Cerebellar cortex (tissue), 1 donor: ENCODE measurements around the gene AFM.

Experiments used
- DNase-seq: peaks from one replicate; pipeline ENCODE4 v3.0.0-alpha.2; 2015; ENCODE audit warnings: low spot score

The AFM gene

DNA sequence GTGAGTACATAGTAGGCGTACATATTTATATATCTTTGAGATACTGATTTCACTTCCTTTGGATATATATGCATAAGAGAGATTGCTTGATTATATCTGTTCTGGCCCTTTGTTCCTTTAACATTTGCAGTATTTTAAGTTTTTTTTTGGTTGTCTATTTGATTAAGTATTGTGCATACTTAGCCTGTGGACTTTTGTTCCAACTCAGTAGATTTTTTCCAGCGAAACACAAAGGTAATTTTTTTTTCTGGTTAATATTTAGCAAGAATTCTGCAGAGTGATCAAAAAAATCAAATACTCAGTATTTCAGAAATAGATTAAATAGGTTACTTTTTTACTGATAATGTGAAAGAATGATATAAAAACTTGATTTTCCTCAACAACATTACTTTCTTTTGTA lies at the start of gene AFM:
AFM (plus strand) TSS at position 388 of the 400 bp plus-strand sequence. CDS start 31 bp downstream, outside the sequence.
- DNase-seq, result no peak

- no peak for DNase-seq
These were observed 49.8 kb upstream of the AFM start for GRCh38 chr4:73431813-73432168.

- no peak for DNase-seq
These were observed 49.2 kb upstream of the AFM start for GRCh38 chr4:73432169-73433000.

- DNase-seq, result no peak
These were observed 48.4 kb upstream of the AFM start for GRCh38 chr4:73433140-73433539.

GRCh38 chr4:73434311-73434710 lies 47.2 kb upstream of the AFM start:
- DNase-seq, result peak; percentile 5

DNA sequence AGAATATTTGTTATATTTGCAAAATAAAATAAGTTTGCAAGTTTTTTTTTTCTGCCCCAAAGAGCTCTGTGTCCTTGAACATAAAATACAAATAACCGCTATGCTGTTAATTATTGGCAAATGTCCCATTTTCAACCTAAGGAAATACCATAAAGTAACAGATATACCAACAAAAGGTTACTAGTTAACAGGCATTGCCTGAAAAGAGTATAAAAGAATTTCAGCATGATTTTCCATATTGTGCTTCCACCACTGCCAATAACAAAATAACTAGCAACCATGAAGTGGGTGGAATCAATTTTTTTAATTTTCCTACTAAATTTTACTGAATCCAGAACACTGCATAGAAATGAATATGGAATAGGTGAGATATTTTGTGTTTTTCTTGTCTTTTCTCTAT lies 45.6 kb upstream of the AFM start, which contains the start of gene AFP:
AFP (plus strand) TSS at position 238 of the 400 bp plus-strand sequence; CDS start at position 280, 42 bp downstream.
- no peak for DNase-seq

GRCh38 chr4:73436674-73437557 lies 44.6 kb upstream of the AFM start:
- DNase-seq, result no peak

- DNase-seq, result no peak
These were observed 44.0 kb upstream of the AFM start for GRCh38 chr4:73437558-73437956.

DNA sequence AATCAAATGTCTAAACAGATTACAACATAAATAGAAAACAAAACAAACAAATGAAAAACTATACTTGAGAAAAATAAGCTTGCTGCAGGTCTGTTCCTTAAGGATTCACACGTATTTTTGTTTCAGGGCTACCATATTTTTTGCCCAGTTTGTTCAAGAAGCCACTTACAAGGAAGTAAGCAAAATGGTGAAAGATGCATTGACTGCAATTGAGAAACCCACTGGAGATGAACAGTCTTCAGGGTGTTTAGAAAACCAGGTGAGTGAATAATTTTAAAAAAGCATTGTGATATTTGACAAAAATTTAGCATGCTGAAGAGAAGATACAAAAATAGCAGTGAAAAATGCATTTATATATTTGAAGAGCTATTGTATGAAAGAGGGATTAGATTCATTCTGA lies 43.5 kb upstream of the AFM start:
- no peak for DNase-seq

- no peak for DNase-seq
These were observed 42.8 kb upstream of the AFM start for GRCh38 chr4:73438582-73439215.

DNA sequence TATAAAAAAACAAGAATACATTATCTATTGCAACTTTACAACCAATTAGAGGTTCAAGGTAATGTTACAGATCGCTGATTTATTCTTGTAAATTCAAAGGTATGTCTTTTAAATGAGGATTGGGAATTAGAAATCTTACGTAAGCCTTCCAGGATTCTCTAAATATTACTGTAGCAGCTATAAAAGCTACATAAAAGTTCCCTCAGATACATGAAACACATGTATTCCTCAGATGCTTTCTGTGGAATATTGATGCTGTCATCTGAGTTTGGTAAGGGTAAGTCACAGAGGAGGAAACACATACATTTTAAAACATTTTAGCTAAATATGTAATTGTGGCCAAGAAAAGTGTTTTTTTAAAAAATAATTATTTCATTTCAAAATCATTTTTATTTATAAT lies 42.1 kb upstream of the AFM start:
- DNase-seq, result no peak

- DNase-seq, result no peak
These were observed 41.6 kb upstream of the AFM start for GRCh38 chr4:73439991-73440390.

DNA sequence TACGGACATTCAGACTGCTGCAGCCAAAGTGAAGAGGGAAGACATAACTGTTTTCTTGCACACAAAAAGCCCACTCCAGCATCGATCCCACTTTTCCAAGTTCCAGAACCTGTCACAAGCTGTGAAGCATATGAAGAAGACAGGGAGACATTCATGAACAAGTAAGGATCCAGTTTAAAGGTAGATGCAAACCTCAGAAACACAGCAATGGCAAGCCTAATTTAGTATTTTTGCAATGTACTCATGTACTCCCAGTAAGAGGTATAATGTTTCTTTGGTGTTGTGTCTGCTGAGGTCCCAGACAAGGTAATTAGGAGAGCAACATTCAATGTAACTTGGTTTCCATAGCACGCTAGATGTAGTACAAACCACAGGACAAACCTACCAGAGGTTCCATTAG lies 40.9 kb upstream of the AFM start:
- DNase-seq, result no peak

DNA sequence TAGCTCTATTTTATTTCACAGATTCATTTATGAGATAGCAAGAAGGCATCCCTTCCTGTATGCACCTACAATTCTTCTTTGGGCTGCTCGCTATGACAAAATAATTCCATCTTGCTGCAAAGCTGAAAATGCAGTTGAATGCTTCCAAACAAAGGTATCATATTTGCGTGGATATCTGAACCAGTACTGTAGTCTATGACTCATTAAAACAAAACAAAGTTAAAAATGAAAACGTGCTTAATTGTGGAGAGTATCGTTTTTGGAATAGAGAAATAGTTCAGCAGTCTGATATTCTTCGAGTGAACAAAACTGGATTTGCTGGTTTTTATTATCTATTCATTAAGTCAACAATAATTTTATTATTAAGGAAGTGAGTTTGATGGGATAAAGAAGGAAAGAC lies 39.3 kb upstream of the AFM start:
- DNase-seq, result no peak

DNA sequence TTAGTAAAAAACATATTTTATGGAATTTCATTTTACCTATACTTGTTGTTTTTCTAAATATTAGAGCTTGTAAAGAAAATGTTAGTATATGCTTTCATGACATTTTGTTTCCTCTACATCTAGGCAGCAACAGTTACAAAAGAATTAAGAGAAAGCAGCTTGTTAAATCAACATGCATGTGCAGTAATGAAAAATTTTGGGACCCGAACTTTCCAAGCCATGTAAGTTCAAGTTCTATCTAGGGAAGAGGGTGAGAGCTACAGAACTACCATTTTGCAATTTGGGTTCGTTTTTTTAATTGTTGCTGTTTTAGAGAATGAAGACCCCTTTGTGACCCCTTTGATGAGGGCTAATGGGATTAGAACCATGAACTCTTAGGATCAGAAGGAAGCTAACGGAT lies 38.3 kb upstream of the AFM start:
- no peak for DNase-seq

DNA sequence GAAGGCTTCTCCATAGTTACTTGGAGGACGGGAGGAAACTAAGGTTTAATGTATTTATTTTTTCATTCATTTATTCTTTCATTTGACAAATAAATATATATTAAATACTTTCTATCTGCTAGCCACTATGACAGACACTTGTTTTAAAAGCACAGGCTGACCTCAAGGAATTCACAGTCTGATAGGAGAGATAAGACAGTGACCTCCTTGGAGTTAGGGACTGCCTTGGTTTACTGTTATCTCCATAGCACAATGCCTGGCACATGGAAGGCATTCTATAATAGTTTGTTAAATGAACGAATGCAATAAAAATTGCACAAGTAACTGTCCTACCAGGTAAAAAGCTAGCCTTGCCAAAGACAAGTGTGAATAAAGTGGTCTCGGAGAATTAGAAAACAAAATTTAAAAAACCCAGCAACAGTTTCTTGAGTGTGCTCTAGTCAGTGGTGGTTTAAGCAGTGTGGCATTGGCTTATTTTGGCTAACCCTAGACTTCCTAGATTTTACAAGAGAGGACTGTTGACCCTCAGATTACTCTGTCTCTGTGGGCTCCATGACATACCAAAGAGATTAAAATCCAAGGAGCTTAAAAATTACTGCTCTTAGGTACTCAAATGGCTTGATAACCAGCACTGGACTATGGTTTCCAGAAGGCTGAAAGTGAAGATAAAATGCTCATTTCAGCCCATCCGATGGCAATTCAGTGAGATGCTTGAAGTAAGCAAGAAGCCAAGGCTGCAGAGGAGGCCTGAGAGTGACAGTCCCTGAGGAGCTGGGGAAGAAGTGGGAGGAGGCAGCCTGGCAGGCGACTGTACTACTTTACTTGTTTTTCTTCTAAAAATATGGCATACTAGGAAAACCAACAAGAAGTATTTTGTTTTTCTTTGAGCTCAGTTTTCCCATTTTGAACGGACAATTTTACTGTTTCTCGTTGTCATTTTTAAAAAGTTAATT lies 35.9 kb upstream of the AFM start:
- no peak for DNase-seq

GRCh38 chr4:73446336-73446938 lies 35.1 kb upstream of the AFM start:
- DNase-seq, result peak; percentile 22

GRCh38 chr4:73447671-73448070 lies 33.9 kb upstream of the AFM start:
- no peak for DNase-seq

DNA sequence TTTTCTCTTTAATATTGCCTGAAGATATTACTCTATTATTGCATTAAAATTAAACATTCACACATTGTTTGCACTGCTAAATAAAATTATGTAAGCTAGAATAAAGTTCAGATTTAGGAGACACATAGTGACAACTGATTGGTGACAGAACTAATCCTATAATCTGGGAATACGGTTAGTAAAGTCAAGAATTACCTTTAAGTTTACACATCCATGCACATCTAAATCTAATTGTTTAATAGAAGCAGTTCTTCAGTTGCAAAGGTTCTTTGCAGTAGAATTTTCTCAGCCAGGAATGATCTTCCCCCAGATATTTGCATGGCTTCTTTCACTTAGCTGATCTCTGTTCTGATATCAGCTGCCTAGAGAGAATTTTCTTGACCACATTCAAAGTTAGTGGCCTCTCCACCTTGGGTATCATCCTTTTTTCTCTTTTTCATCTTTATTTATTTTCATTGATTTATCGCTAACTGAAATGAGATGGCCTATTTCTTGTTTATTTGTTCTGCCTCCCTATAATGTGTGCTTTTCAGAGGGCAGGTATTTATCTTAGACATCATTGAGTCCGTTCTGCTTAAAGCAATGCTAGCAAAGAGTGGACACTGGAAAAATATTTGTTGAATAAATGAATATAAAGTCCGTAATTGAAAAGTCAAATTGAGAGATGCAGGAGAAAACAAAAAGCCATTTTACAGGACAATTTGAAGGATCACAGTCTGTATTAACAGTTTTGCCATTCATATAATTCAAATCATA lies 32.9 kb upstream of the AFM start:
- no peak for DNase-seq

DNA sequence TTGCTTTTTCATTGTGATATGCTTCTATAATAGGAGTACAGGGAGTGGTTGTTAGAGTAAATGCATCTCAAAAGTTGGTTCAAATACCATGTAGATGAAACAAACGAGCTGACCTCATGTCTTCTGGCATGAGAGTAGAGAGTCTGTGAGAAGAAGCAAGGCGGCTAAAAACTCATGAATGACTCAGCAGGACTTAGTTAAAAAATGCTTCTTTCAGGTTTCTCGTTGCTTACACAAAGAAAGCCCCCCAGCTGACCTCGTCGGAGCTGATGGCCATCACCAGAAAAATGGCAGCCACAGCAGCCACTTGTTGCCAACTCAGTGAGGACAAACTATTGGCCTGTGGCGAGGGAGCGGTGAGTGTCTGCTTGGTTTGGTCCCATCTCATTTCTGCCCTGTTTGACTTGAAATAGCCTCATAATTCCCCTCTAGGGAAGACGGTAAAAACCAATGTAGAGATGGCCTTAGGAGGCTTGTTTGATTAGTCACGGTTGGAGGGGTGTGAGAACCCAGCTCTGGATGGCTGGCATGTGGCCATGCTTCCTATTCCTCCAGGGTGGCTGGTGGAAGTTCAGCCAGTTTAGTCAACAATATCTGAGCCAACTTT lies 31.0 kb upstream of the AFM start:
- DNase-seq, result peak; percentile 4
